ENCODE data around the gene KRT23. TPM values are rescaled to one million over a fixed set of nuclear protein-coding genes. Genes with fewer than 3 reads are reported as not detected.

KRT23 gene
- total and polyA plus RNA-seq, 10 of the 15 experiments (the other 5 are each of a cell fraction or from before 2014, with no cell fraction given), result not detected

- Histone ChIP-seq H3K9me3 (replicated peaks; ENCODE audit: control insufficient read depth, insufficient read depth, low read length) (no peaks in the 10 kb centered on the region), H3K4me3 (no peak overlapping the region), H4K20me1 (ENCODE audit: control insufficient read depth, insufficient read depth) (no peaks in the 10 kb centered on the region), H3K27me3 (replicated peaks in 1 of 2; ENCODE audit: control insufficient read depth in 2 of 2, insufficient read depth in 2 of 2, low read length in 1 of 2) (no peaks in the 10 kb centered on the region), H3K36me3 (ENCODE audit: control insufficient read depth in 2 of 2, insufficient read depth in 2 of 2, low read length in 1 of 2) (no peaks in the 10 kb centered on the region), H3K79me2 (ENCODE audit: control insufficient read depth, insufficient read depth, low read length) (no peaks in the 10 kb centered on the region), H3K9ac (ENCODE audit: control insufficient read depth, insufficient read depth, low read length) (no peak overlapping the region), H2AFZ (ENCODE audit: control insufficient read depth, low read depth, low read length) (no peak overlapping the region), H3K27ac (ENCODE audit: control insufficient read depth, insufficient read depth) (no peak overlapping the region), H3K4me1 (ENCODE audit: control insufficient read depth, insufficient read depth, low read length) (no peaks in the 10 kb centered on the region), H3K4me2 (ENCODE audit: control insufficient read depth, insufficient read depth) (no peak overlapping the region)
- whole genome bisulfite sequencing (ENCODE audit: insufficient coverage, insufficient replicate concordance, low lambda C conversion rate, missing lambda C conversion rate), result 37% methylated on average over 12 of the region's 12 CpGs
- ChIA-PET POLR2A (interaction anchor here (0.6 kb wide), 1 partner anchor 112 kb away, joined by 4 read pairs; no protein-coding TSS in a partner anchor), CTCF (interaction anchor here (1.0 to 1.1 kb wide), 2 partner anchors 10 to 527 kb away, joined by 3 to 4 read pairs; no protein-coding TSS in a partner anchor), SMC1A (ENCODE audit: uncharacterized antibody, unreplicated experiment) (interaction anchor here (1.9 kb wide), 1 partner anchor 9 kb away, joined by 4 read pairs; no protein-coding TSS in a partner anchor), RAD21 (ENCODE audit: unreplicated experiment) (no interaction called here)
- in situ Hi-C loops (cut with MboI) (no loop called here), intact Hi-C loops (cut with micrococcal nuclease; ENCODE audit: unreplicated experiment) (no loop called here)
- FAIRE-seq (no peak), ATAC-seq (no peak), DNase-seq (ENCODE audit: low read depth, low spot score) (no peak)
- BruUV-seq (replicated peaks), result no TSS peak
- no peak for TF ChIP-seq FOS (IDR thresholded peaks at IDR 0.05; ENCODE audit: borderline replicate concordance, extremely low read depth, insufficient read length)
- TF ChIP-seq ATF2 (IDR thresholded peaks at IDR 0.05; ENCODE audit: low read length), result no peak
- no peak for TF ChIP-seq RB1 (IDR thresholded peaks at IDR 0.05; ENCODE audit: borderline replicate concordance)
- no peak for TF ChIP-seq ZBTB4 (CRISPR knock-in tag; IDR thresholded peaks at IDR 0.05)
- no peak for TF ChIP-seq TCF7 (IDR thresholded peaks at IDR 0.05; ENCODE audit: borderline replicate concordance)
- TF ChIP-seq YY1 (IDR thresholded peaks at IDR 0.05; ENCODE audit: low read depth, low read length), result no peak
- TF ChIP-seq SMAD1 (IDR thresholded peaks at IDR 0.05; ENCODE audit: low read depth, partially characterized antibody), result no peak
- TF ChIP-seq, protein P1, sequence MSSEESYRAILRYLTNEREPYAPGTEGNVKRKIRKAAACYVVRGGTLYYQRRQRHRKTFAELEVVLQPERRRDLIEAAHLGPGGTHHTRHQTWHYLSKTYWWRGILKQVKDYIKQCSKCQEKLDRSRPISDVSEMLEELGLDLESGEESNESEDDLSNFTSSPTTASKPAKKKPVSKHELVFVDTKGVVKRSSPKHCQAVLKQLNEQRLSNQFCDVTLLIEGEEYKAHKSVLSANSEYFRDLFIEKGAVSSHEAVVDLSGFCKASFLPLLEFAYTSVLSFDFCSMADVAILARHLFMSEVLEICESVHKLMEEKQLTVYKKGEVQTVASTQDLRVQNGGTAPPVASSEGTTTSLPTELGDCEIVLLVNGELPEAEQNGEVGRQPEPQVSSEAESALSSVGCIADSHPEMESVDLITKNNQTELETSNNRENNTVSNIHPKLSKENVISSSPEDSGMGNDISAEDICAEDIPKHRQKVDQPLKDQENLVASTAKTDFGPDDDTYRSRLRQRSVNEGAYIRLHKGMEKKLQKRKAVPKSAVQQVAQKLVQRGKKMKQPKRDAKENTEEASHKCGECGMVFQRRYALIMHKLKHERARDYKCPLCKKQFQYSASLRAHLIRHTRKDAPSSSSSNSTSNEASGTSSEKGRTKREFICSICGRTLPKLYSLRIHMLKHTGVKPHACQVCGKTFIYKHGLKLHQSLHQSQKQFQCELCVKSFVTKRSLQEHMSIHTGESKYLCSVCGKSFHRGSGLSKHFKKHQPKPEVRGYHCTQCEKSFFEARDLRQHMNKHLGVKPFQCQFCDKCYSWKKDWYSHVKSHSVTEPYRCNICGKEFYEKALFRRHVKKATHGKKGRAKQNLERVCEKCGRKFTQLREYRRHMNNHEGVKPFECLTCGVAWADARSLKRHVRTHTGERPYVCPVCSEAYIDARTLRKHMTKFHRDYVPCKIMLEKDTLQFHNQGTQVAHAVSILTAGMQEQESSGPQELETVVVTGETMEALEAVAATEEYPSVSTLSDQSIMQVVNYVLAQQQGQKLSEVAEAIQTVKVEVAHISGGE (CRISPR knock-in tag; IDR thresholded peaks at IDR 0.05), result no peak
- TF ChIP-seq RELA (IDR thresholded peaks at IDR 0.05; ENCODE audit: borderline replicate concordance, partially characterized antibody), result no peak
- no peak for TF ChIP-seq IRF4 (IDR thresholded peaks at IDR 0.05; ENCODE audit: low read depth, low read length)
These were observed 20.9 kb upstream of the KRT23 start for GRCh38 chr17:40958086-40958953.

Measured in GM12878 (cell line).